ENCODE data around the gene HNRNPDL. TPM values are rescaled to one million over a fixed set of nuclear protein-coding genes. Genes with fewer than 3 reads are reported as not detected.

The HNRNPDL gene
- total RNA-seq, 1 donor from 2014 or later: 279 TPM

DNA sequence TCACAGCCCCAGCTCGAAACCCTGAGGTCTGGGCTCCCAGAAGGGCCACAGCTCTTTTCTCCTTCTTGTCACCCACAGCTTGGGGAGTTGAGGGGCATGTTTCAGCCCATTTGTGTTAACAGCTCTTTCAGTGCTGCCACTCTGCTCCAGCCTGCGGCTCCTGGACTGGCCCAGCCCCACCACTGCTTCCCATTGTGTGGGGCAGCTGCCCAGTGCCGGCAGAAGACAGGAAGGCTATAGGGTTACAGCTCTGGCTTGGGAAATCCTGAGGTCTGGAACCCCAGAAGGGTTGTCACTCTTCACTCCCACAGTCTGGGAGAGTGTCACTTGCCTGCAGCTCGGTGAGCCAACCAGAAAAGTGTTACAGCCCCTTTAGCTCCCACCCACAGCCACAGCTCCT is 49.4 kb downstream of the HNRNPDL start:
- no peak overlapping the region for H3K4me3 Mint-ChIP-seq (ENCODE audit: unreplicated experiment)
- peaks cover 6% of the 10 kb centered on the region for H3K9me3 Mint-ChIP-seq (ENCODE audit: unreplicated experiment)
- H3K27me3 Mint-ChIP-seq (ENCODE audit: unreplicated experiment): no peaks in the 10 kb centered on the region
- peaks cover 15% of the 10 kb centered on the region for H3K4me1 Mint-ChIP-seq (ENCODE audit: unreplicated experiment)
- TF ChIP-seq, protein P1, sequence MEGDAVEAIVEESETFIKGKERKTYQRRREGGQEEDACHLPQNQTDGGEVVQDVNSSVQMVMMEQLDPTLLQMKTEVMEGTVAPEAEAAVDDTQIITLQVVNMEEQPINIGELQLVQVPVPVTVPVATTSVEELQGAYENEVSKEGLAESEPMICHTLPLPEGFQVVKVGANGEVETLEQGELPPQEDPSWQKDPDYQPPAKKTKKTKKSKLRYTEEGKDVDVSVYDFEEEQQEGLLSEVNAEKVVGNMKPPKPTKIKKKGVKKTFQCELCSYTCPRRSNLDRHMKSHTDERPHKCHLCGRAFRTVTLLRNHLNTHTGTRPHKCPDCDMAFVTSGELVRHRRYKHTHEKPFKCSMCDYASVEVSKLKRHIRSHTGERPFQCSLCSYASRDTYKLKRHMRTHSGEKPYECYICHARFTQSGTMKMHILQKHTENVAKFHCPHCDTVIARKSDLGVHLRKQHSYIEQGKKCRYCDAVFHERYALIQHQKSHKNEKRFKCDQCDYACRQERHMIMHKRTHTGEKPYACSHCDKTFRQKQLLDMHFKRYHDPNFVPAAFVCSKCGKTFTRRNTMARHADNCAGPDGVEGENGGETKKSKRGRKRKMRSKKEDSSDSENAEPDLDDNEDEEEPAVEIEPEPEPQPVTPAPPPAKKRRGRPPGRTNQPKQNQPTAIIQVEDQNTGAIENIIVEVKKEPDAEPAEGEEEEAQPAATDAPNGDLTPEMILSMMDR (IDR thresholded peaks at IDR 0.05): no peak
- DNase-seq (ENCODE audit: extremely low spot score, unreplicated experiment): no peak
- peaks cover 2% of the 10 kb centered on the region for H3K36me3 Mint-ChIP-seq (ENCODE audit: unreplicated experiment)
- H3K27ac Mint-ChIP-seq (ENCODE audit: unreplicated experiment): no peak overlapping the region

DNA sequence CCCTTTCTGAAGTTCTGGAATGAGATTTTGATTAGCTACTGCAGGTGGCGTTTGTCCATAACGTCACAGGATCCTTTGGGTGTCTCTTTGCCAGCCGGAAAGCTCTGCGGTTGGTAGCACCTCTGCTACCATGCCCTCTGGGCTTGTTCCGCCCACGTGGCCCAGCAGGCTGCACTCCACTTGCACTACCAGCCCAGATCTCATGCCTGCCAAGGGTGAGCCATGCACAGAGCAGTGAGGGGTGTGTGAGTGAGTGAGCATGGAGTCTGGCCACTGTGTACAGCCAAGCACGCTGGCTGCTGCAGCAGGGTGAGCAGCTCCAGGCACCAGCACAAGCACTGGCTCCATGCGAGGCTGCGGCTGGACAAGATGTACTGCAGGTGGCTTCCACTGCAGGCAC is 49.9 kb downstream of the HNRNPDL start:
- Mint-ChIP-seq H3K4me1 (ENCODE audit: unreplicated experiment) (peaks cover 20% of the 10 kb centered on the region), H3K9me3 (ENCODE audit: unreplicated experiment) (peaks cover under 1% of the 10 kb centered on the region), H3K27me3 (ENCODE audit: unreplicated experiment) (no peaks in the 10 kb centered on the region), H3K4me3 (ENCODE audit: unreplicated experiment) (no peak overlapping the region), H3K27ac (ENCODE audit: unreplicated experiment) (no peak overlapping the region), H3K36me3 (ENCODE audit: unreplicated experiment) (peaks cover 2% of the 10 kb centered on the region)
- TF ChIP-seq, protein P1 (IDR thresholded peaks at IDR 0.05): no peak
- DNase-seq (ENCODE audit: extremely low spot score, unreplicated experiment): no peak

DNA sequence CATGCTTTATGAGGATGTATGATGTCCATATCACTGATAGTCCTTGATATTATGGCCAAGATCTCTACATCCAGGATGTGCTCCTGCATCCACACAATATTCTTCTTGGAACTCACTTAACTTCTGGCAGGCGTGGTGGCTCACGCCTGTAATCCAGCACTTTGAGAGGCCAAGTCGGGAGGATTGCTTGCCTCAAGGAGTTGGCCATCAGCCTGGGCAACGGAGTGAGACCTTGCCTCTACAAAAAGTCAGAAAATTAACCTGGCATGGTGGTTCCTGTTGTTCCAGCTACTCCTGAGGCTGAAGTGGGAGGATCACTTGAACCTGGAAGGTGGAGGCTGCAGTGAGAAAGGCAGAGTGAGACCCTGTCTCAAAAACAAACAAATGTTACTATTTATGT is 54.2 kb downstream of the HNRNPDL start:
- no peak overlapping the region for H3K27ac Mint-ChIP-seq (ENCODE audit: unreplicated experiment)
- no peak for DNase-seq (ENCODE audit: extremely low spot score, unreplicated experiment)
- H3K36me3 Mint-ChIP-seq (ENCODE audit: unreplicated experiment): peaks cover 3% of the 10 kb centered on the region
- peaks cover 28% of the 10 kb centered on the region for H3K4me1 Mint-ChIP-seq (ENCODE audit: unreplicated experiment)
- no peaks in the 10 kb centered on the region for H3K9me3 Mint-ChIP-seq (ENCODE audit: unreplicated experiment)
- TF ChIP-seq, protein P1 (IDR thresholded peaks at IDR 0.05): no peak
- peak overlapping the region; percentile 92 for H3K4me3 Mint-ChIP-seq (ENCODE audit: unreplicated experiment)
- no peaks in the 10 kb centered on the region for H3K27me3 Mint-ChIP-seq (ENCODE audit: unreplicated experiment)

DNA sequence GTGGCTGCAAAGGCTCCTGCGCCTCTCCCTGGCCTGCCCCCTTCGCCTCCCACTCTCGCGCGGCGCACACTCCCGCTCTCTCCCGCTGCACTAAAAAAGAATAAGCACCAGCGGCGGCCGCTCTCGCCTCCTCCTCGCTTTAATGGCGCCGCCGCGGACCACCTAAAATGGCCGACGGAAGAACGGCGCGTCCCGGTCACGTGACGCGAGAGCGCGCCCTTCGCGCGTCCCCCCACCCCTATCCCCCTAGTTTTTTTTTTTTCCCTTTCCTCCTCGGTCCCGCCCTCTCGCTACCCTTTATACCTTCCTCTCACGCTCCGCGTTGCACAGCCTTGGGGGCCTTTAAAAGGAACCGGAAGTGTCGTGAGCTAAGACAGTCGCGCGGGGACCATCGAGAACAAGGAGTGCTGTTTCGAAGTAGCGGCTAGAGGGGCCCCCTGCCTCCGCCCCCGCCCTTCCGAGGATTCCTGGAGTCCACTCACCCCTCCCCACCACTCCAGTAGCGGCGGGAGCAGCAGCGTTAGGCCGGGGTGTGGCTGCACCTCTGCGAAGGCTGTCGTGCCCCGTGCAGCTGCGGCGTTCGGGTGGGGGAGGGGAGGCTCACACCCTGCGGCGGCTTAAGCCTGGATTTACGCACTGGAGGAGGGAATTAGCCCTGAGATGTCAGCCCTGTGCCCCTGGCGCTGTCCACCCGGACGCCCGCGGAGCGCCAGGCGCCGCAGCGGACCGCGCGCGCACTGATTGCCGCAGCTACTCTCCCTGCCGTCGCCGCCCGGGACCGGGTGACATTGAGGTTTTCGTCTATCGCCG is 56.2 kb downstream of the HNRNPDL start, which contains the start of gene HNRNPD:
TSS of gene HNRNPD (minus strand) at position 176 of the 810 bp plus-strand sequence. CDS start 313 bp downstream, outside the sequence.
- peak within 1 kb of the TSS; percentile 92 for H3K4me3 Mint-ChIP-seq (ENCODE audit: unreplicated experiment)
- H3K27ac Mint-ChIP-seq (ENCODE audit: unreplicated experiment): peak within 1 kb of the TSS; percentile 98
- no peaks in the 10 kb centered on the region for H3K27me3 Mint-ChIP-seq (ENCODE audit: unreplicated experiment)
- H3K36me3 Mint-ChIP-seq (ENCODE audit: unreplicated experiment): peaks cover 7% of the 10 kb centered on the region
- DNase-seq (ENCODE audit: extremely low spot score, unreplicated experiment): peak; percentile 98
- peaks cover 41% of the 10 kb centered on the region for H3K4me1 Mint-ChIP-seq (ENCODE audit: unreplicated experiment)
- TF ChIP-seq, protein P1 (IDR thresholded peaks at IDR 0.05): no peak
- no peaks in the 10 kb centered on the region for H3K9me3 Mint-ChIP-seq (ENCODE audit: unreplicated experiment)

DNA sequence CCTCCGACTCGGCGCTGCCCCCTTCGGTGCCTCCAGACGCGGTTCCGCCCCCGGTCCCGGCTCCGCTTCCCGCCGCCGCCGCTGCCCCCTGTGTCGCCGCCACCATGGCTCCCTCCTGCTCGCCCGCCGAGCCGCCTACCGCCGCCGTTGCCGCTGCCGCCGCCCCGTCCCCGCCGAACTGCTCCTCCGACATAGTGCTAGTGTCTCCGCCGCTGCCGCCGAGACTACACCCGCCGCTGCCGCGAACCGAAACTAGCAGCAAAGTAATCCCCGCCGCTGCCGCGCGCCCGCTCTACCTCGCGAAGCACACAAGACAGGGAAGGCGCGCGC is 56.8 kb downstream of the HNRNPDL start:
- Mint-ChIP-seq H3K27ac (ENCODE audit: unreplicated experiment) (peak overlapping the region; percentile 98), H3K27me3 (ENCODE audit: unreplicated experiment) (no peaks in the 10 kb centered on the region), H3K4me3 (ENCODE audit: unreplicated experiment) (peak overlapping the region; percentile 92), H3K36me3 (ENCODE audit: unreplicated experiment) (peaks cover 10% of the 10 kb centered on the region), H3K9me3 (ENCODE audit: unreplicated experiment) (no peaks in the 10 kb centered on the region), H3K4me1 (ENCODE audit: unreplicated experiment) (peaks cover 46% of the 10 kb centered on the region)
- no peak for DNase-seq (ENCODE audit: extremely low spot score, unreplicated experiment)
- TF ChIP-seq, protein P1 (IDR thresholded peaks at IDR 0.05): no peak

Other genes with a start within 250 kb of the HNRNPDL start
- 189 and 197 TPM in 2 replicates for gene HNRNPD, start 56.5 kb downstream of the HNRNPDL start, total RNA-seq
- gene ENOPH1, start 128 bp upstream of the HNRNPDL start, total RNA-seq: 36.5 and 36.7 TPM in 2 replicates
- 1.3 and 1.6 TPM in 2 replicates for gene TMEM150C, start 131.5 kb upstream of the HNRNPDL start, total RNA-seq